ENCODE measurements around the gene NEURL3.

DNA sequence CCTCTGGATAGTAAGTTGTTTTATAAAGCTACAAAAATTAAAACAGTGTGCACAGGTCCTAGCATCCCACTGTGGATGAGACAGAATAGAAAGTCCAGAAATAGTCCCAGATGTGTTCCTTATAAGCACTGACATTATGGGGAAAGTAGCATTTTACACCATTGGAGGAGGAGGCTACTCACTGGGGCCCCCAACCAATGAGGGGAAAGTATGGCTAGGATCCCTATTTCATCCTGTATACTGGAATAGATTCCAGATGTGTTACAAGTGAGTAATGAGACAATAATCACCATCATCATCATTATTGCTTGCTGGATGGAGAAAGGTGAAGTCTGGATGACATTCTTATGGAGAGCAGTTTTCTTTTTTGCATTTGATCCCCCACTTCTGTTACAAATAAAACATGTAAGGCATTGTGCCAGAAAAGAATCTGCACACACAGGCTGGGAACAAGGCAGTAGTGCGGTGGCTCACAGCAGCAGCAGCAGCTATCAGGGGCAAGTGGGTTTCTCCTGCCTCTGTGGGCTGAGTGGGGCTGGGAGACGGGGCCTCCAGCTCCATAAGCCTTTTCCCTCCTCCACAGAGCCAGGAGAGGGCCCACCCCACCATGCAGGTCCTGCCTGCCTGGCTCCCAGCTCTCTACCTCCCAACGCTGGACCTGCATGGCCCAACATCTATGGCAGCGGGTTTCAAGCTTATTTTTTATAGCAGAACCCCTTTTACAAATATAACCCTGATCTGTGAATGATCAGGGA is 36.4 kb upstream of the NEURL3 start:
- TF ChIP-seq POLR2AphosphoS5 (IDR thresholded peaks at IDR 0.05; ENCODE audit: low read depth, low read length), result no peak
- TF ChIP-seq POLR2A (IDR thresholded peaks at IDR 0.05; ENCODE audit: low read depth, low read length), result no peak

Data from GM12892 (cell line).